Astrocyte (in vitro differentiated cells and primary cell): ENCODE results near the gene NAMPT. TPM values are rescaled to one million over a fixed set of nuclear protein-coding genes. Genes with fewer than 3 reads are reported as not detected.
A peak's percentile ranks its signal among the peaks of the same experiment; 100 is the strongest.

Source experiments
- DNase-seq: peaks from one replicate; pipeline ENCODE4 v3.0.0-alpha.2; 2010; ENCODE audit warnings: low read depth
- FAIRE-seq: peaks from 2 replicates; lab custom pipeline; 2011; peaks lifted over from hg19 to GRCh38; lab: Jason Lieb, UNC
- H2AFZ ChIP-seq: 2 replicates; pipeline ENCODE4 v1.6.0; 2012; ENCODE audit warnings: low read depth, low read length, inconsistent platforms
- H3K27ac ChIP-seq: 2 replicates; pipeline ENCODE4 v1.5.1; 2011; ENCODE audit warnings: low read depth, low read length, inconsistent platforms
- H3K27me3 ChIP-seq: 2 replicates; pipeline ENCODE4 v1.6.0; 2011; ENCODE audit warnings: low read length, inconsistent platforms; ENCODE audit not compliant: insufficient read depth
- H3K36me3 ChIP-seq: 2 replicates; pipeline ENCODE4 v1.5.1; 2011; ENCODE audit warnings: low read length, inconsistent platforms; ENCODE audit not compliant: insufficient read depth
- H3K4me1 ChIP-seq: 2 replicates; pipeline ENCODE4 v1.5.1; 2011; ENCODE audit warnings: low read length, inconsistent platforms; ENCODE audit not compliant: insufficient read depth
- H3K4me2 ChIP-seq: 2 replicates; pipeline ENCODE4 v1.6.0; 2012; ENCODE audit warnings: low read length, inconsistent platforms
- H3K4me3 ChIP-seq: 2 replicates; pipeline ENCODE4 v1.5.1; 2011; ENCODE audit warnings: low read depth, mild to moderate bottlenecking, low read length, inconsistent platforms; ENCODE audit not compliant: insufficient read depth
- H3K79me2 ChIP-seq: 2 replicates; pipeline ENCODE4 v1.6.0; 2012; ENCODE audit warnings: mild to moderate bottlenecking, low read length, inconsistent platforms; ENCODE audit not compliant: insufficient read depth
- H3K9ac ChIP-seq: 2 replicates; pipeline ENCODE4 v1.6.0; 2012; ENCODE audit warnings: mild to moderate bottlenecking, low read length, inconsistent platforms
- H3K9me3 ChIP-seq: 2 replicates; pipeline ENCODE4 v1.5.1; 2012; ENCODE audit warnings: low read depth, mild to moderate bottlenecking, low read length, inconsistent platforms; ENCODE audit not compliant: insufficient read depth
- H4K20me1 ChIP-seq: 2 replicates; pipeline ENCODE4 v1.6.0; 2012; ENCODE audit warnings: low read length, inconsistent platforms; ENCODE audit not compliant: insufficient read depth
- H3K27ac Mint-ChIP-seq: one replicate; pipeline ENCODE4 v1.8.0; 2021; ENCODE audit warnings: mild to moderate bottlenecking, mixed read lengths; ENCODE audit not compliant: unreplicated experiment
- H3K27me3 Mint-ChIP-seq: one replicate; pipeline ENCODE4 v1.8.0; 2021; ENCODE audit warnings: low read depth, mixed read lengths; ENCODE audit not compliant: unreplicated experiment
- H3K36me3 Mint-ChIP-seq: one replicate; pipeline ENCODE4 v1.8.0; 2021; ENCODE audit warnings: low read depth, mixed read lengths; ENCODE audit not compliant: unreplicated experiment
- H3K4me1 Mint-ChIP-seq: one replicate; pipeline ENCODE4 v1.8.0; 2021; ENCODE audit warnings: low read depth, mixed read lengths; ENCODE audit not compliant: unreplicated experiment
- H3K4me3 Mint-ChIP-seq: one replicate; pipeline ENCODE4 v1.8.0; 2021; ENCODE audit warnings: mild to moderate bottlenecking, moderate library complexity, mixed read lengths; ENCODE audit not compliant: unreplicated experiment
- H3K9me3 Mint-ChIP-seq: one replicate; pipeline ENCODE4 v1.8.0; 2021; ENCODE audit warnings: mild to moderate bottlenecking, mixed read lengths; ENCODE audit not compliant: unreplicated experiment
- CTCF ChIP-seq: IDR thresholded peaks from 2 replicates; pipeline ENCODE4 v1.5.1; 2011; ENCODE audit warnings: low read depth, mild to moderate bottlenecking, inconsistent platforms, low read length, moderate library complexity; ENCODE audit not compliant: insufficient read depth
- EZH2 ChIP-seq: IDR thresholded peaks from 2 replicates; pipeline ENCODE4 v1.6.1; 2012; ENCODE audit warnings: mild to moderate bottlenecking, low read length, inconsistent platforms; ENCODE audit not compliant: insufficient read depth
- total RNA-seq: library from RNA; stranded (reverse); gene quantifications from 2 replicates; pipeline ENCODE4 v1.2.1, GENCODE V29; 2021

Gene NAMPT
- total RNA-seq, 1 donor from 2014 or later = 52.1 TPM

- no peaks in the 10 kb centered on the region for H3K36me3 ChIP-seq
- H2AFZ ChIP-seq = no peak overlapping the region
- peak; percentile 22 for DNase-seq
- peak overlapping the region; percentile 92 for H3K27ac Mint-ChIP-seq
- no peaks in the 10 kb centered on the region for H3K9me3 ChIP-seq
- H3K36me3 Mint-ChIP-seq = no peaks in the 10 kb centered on the region
- no peaks in the 10 kb centered on the region for H3K27me3 ChIP-seq
- no peaks in the 10 kb centered on the region for H3K79me2 ChIP-seq
- no peaks in the 10 kb centered on the region for H3K27me3 Mint-ChIP-seq
- H3K4me3 Mint-ChIP-seq = no peak overlapping the region
- peaks cover 8% of the 10 kb centered on the region for H3K4me1 ChIP-seq
- H3K27ac ChIP-seq = no peak overlapping the region
- H3K4me1 Mint-ChIP-seq = peaks cover 13% of the 10 kb centered on the region
- TF ChIP-seq EZH2 = no peak
- no peak for TF ChIP-seq CTCF
- H3K9me3 Mint-ChIP-seq = peaks cover 6% of the 10 kb centered on the region
- FAIRE-seq = no peak
- peak overlapping the region; percentile 54 for H3K4me2 ChIP-seq
- no peaks in the 10 kb centered on the region for H4K20me1 ChIP-seq
- H3K4me3 ChIP-seq = no peak overlapping the region
- no peak overlapping the region for H3K9ac ChIP-seq
Observed at GRCh38 chr7:106312906-106313305, 28.1 kb upstream of the NAMPT start.

GRCh38 chr7:106312099-106312871, 27.5 kb upstream of the NAMPT start:
- peaks cover 8% of the 10 kb centered on the region for H3K4me1 ChIP-seq
- H2AFZ ChIP-seq = no peak overlapping the region
- no peak overlapping the region for H3K4me3 Mint-ChIP-seq
- H3K9me3 Mint-ChIP-seq = peaks cover 6% of the 10 kb centered on the region
- no peaks in the 10 kb centered on the region for H3K36me3 ChIP-seq
- H3K27me3 ChIP-seq = no peaks in the 10 kb centered on the region
- H3K4me3 ChIP-seq = no peak overlapping the region
- H3K36me3 Mint-ChIP-seq = no peaks in the 10 kb centered on the region
- DNase-seq (no peak), FAIRE-seq (no peak)
- TF ChIP-seq EZH2 (no peak), CTCF (no peak)
- no peak overlapping the region for H3K27ac ChIP-seq
- H3K9ac ChIP-seq = no peak overlapping the region
- no peaks in the 10 kb centered on the region for H3K9me3 ChIP-seq
- H3K79me2 ChIP-seq = no peaks in the 10 kb centered on the region
- no peak overlapping the region for H3K27ac Mint-ChIP-seq
- H3K4me2 ChIP-seq = no peak overlapping the region
- H4K20me1 ChIP-seq = no peaks in the 10 kb centered on the region
- H3K27me3 Mint-ChIP-seq = no peaks in the 10 kb centered on the region
- peaks cover 13% of the 10 kb centered on the region for H3K4me1 Mint-ChIP-seq

DNA sequence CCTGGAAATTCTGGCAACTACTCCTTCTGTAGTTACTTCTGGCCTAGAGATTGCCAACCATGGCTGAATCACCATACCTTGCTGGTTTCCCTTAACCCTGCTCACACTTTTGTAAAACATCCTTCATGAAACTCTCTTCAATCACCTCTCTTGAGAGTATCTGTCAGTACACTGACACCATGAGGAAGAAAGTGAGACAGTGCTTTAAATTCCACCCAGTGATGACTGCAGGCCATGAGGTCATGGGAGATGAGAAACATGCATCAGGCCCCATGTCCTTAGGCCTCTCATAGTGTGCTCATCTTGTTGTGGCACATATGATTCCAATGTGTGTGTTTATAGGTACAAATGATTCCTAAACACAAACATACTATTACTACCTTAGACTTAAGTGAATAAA, 24.6 kb upstream of the NAMPT start:
- Histone ChIP-seq H3K9me3 (no peaks in the 10 kb centered on the region), H2AFZ (no peak overlapping the region), H3K4me1 (peaks cover 8% of the 10 kb centered on the region), H3K27me3 (no peaks in the 10 kb centered on the region), H3K4me2 (no peak overlapping the region), H3K79me2 (no peaks in the 10 kb centered on the region), H4K20me1 (no peaks in the 10 kb centered on the region), H3K9ac (no peak overlapping the region), H3K36me3 (no peaks in the 10 kb centered on the region), H3K27ac (no peak overlapping the region), H3K4me3 (no peak overlapping the region)
- H3K4me1 Mint-ChIP-seq = peaks cover 20% of the 10 kb centered on the region
- no peak overlapping the region for H3K4me3 Mint-ChIP-seq
- TF ChIP-seq EZH2 = no peak
- TF ChIP-seq CTCF = no peak
- H3K36me3 Mint-ChIP-seq = no peaks in the 10 kb centered on the region
- FAIRE-seq (no peak), DNase-seq (no peak)
- no peaks in the 10 kb centered on the region for H3K9me3 Mint-ChIP-seq
- H3K27me3 Mint-ChIP-seq = no peaks in the 10 kb centered on the region
- no peak overlapping the region for H3K27ac Mint-ChIP-seq
